CD4-positive, alpha-beta T cell treated with Interferon alpha-2 for 1 hour (primary cell): ENCODE data around the gene WBP4.

Experiments
- DNase-seq, 2 donors: peaks; one replicate each; pipeline ENCODE4 v3.0.0-alpha.2; 2020 to 2022

Gene WBP4

GRCh38 chr13:41049480-41050440 lies 11.5 kb upstream of the WBP4 start:
- no peak for DNase-seq

GRCh38 chr13:41052441-41052840 lies 8.9 kb upstream of the WBP4 start:
- no peak for DNase-seq

- peak; percentile 25 to 69 for DNase-seq
Observed at GRCh38 chr13:41053384-41053826, 7.9 kb upstream of the WBP4 start.

GRCh38 chr13:41054212-41054877 lies 7.0 kb upstream of the WBP4 start:
- peak; percentile 44 to 77 for DNase-seq

GRCh38 chr13:41054919-41055619 lies 6.2 kb upstream of the WBP4 start:
- DNase-seq, result no peak

- no peak for DNase-seq
Observed at GRCh38 chr13:41056194-41056593, 5.1 kb upstream of the WBP4 start.

GRCh38 chr13:41056826-41057711 lies 4.2 kb upstream of the WBP4 start:
- DNase-seq, result no peak

- no peak for DNase-seq
Observed at GRCh38 chr13:41058295-41059070, 2.8 kb upstream of the WBP4 start.

- no peak for DNase-seq
Observed at GRCh38 chr13:41059456-41060081, 1.7 kb upstream of the WBP4 start.

GRCh38 chr13:41060082-41060723 lies 1.1 kb upstream of the WBP4 start:
- DNase-seq, result peak; percentile 73 to 77

- peak; percentile 84 to 85 for DNase-seq
Observed at GRCh38 chr13:41060724-41061074, 610 bp upstream of the WBP4 start.

GRCh38 chr13:41061914-41062837 lies 867 bp downstream of the WBP4 start:
- no peak for DNase-seq

- DNase-seq, result no peak
Observed at GRCh38 chr13:41064493-41064892, 3.2 kb downstream of the WBP4 start.

GRCh38 chr13:41065078-41065477 lies 3.8 kb downstream of the WBP4 start:
- no peak for DNase-seq

GRCh38 chr13:41074523-41074922 lies 13.2 kb downstream of the WBP4 start:
- DNase-seq, result no peak

GRCh38 chr13:41075034-41075433 lies 13.7 kb downstream of the WBP4 start:
- DNase-seq, result peak in 1 of 2 donors; percentile 60

- no peak for DNase-seq
Observed at GRCh38 chr13:41075485-41075884, 14.2 kb downstream of the WBP4 start.

- no peak for DNase-seq
Observed at GRCh38 chr13:41077475-41077874, 16.2 kb downstream of the WBP4 start.

GRCh38 chr13:41079725-41080124 lies 18.4 kb downstream of the WBP4 start:
- no peak for DNase-seq
